DOHH2 (cell line): ENCODE measurements around the gene RGMA.

ENCODE experiments used
- H3F3A ChIP-seq: fragments of 200-600 bp; sonication (generic), shearing (Covaris generic); 2 replicates; pipeline ENCODE4 v1.6.0; 2016; ENCODE audit warnings: antibody characterized with exemption, mild to moderate bottlenecking; ENCODE audit not compliant: control insufficient read depth, insufficient read depth
- H3K27ac ChIP-seq: fragments of 200-600 bp; sonication (generic); 2 replicates; pipeline ENCODE4 v1.5.1; 2014; ENCODE audit warnings: low read depth, mild to moderate bottlenecking, low read length, moderate library complexity
- H3K27me3 ChIP-seq: fragments of 200-600 bp; sonication (generic); 2 replicates; pipeline ENCODE4 v1.6.1; 2014; ENCODE audit warnings: mild to moderate bottlenecking, low read length, mixed read lengths; ENCODE audit not compliant: control insufficient read depth
- H3K36me3 ChIP-seq: fragments of 200-600 bp; sonication (generic); 2 replicates; pipeline ENCODE4 v1.6.1; 2014; ENCODE audit warnings: mild to moderate bottlenecking, low read length, moderate library complexity, mixed read lengths; ENCODE audit not compliant: control insufficient read depth
- H3K4me1 ChIP-seq: fragments of 200-600 bp; sonication (generic); 2 replicates; pipeline ENCODE4 v1.6.1; 2014; ENCODE audit warnings: mild to moderate bottlenecking, low read length, mixed read lengths; ENCODE audit not compliant: control insufficient read depth
- H3K4me2 ChIP-seq: fragments of 200-600 bp; sonication (generic); 2 replicates; pipeline ENCODE4 v1.6.0; 2014; ENCODE audit warnings: mild to moderate bottlenecking, low read length, moderate library complexity
- H3K4me3 ChIP-seq: fragments of 200-600 bp; sonication (generic); 2 replicates; pipeline ENCODE4 v1.5.1; 2014; ENCODE audit warnings: mild to moderate bottlenecking, low read length, mixed read lengths
- H3K79me2 ChIP-seq: fragments of 200-600 bp; sonication (generic); 2 replicates; pipeline ENCODE4 v1.6.1; 2014; ENCODE audit warnings: mild to moderate bottlenecking, low read length, mixed read lengths; ENCODE audit not compliant: control insufficient read depth
- H3K9me2 ChIP-seq: fragments of 200-600 bp; sonication (generic); replicated peaks from 2 replicates; pipeline ENCODE4 v1.6.1; 2014; ENCODE audit warnings: mild to moderate bottlenecking, low read length, mixed read lengths; ENCODE audit not compliant: control insufficient read depth
- H3K9me3 ChIP-seq: fragments of 200-600 bp; sonication (generic); 2 replicates; pipeline ENCODE4 v1.6.1; 2014; ENCODE audit warnings: antibody characterized with exemption, low read length, mixed read lengths; ENCODE audit not compliant: control insufficient read depth, insufficient read depth
- H4K20me1 ChIP-seq: fragments of 200-600 bp; sonication (generic); 2 replicates; pipeline ENCODE4 v1.6.0; 2014; ENCODE audit warnings: low read depth, mild to moderate bottlenecking, antibody characterized with exemption, low read length, moderate library complexity; ENCODE audit not compliant: control insufficient read depth, insufficient read depth
- CTCF ChIP-seq: fragments of 200-600 bp; sonication (generic); IDR thresholded peaks from one replicate; pipeline ENCODE4 v1.5.1; 2014; ENCODE audit warnings: antibody characterized with exemption, mild to moderate bottlenecking, low read depth, low read length; ENCODE audit not compliant: poor library complexity, severe bottlenecking
- EZH2phosphoT487 ChIP-seq: fragments of 200-600 bp; sonication (generic); IDR thresholded peaks from 2 replicates; pipeline ENCODE4 v1.6.1; 2017; ENCODE audit warnings: borderline replicate concordance, mild to moderate bottlenecking, antibody characterized with exemption, low read length, moderate library complexity, mixed read lengths

The RGMA gene

GRCh38 chr15:93072411-93073394 is 16.3 kb downstream of the RGMA start:
- Histone ChIP-seq H3K36me3 (no peaks in the 10 kb centered on the region), H3F3A (no peaks in the 10 kb centered on the region), H3K27me3 (peaks cover 20% of the 10 kb centered on the region), H3K9me3 (no peaks in the 10 kb centered on the region), H3K4me1 (no peaks in the 10 kb centered on the region), H3K27ac (no peak overlapping the region), H3K9me2 (no peaks in the 10 kb centered on the region), H3K4me2 (no peak overlapping the region), H3K4me3 (no peak overlapping the region), H3K79me2 (no peaks in the 10 kb centered on the region), H4K20me1 (no peaks in the 10 kb centered on the region)
- no peak; the same call in 1 of the 2 replicates for TF ChIP-seq EZH2phosphoT487
- no peak for TF ChIP-seq CTCF

- no peaks in the 10 kb centered on the region for H3K4me1 ChIP-seq
- no peaks in the 10 kb centered on the region for H3K79me2 ChIP-seq
- TF ChIP-seq CTCF (no peak), EZH2phosphoT487 (no peak)
- no peaks in the 10 kb centered on the region for H3K36me3 ChIP-seq
- H3F3A ChIP-seq, result no peaks in the 10 kb centered on the region
- H3K27ac ChIP-seq, result no peak overlapping the region
- no peaks in the 10 kb centered on the region for H4K20me1 ChIP-seq
- peaks cover 20% of the 10 kb centered on the region for H3K27me3 ChIP-seq
- no peaks in the 10 kb centered on the region for H3K9me3 ChIP-seq
- H3K9me2 ChIP-seq, result no peaks in the 10 kb centered on the region
- no peak overlapping the region for H3K4me2 ChIP-seq
- H3K4me3 ChIP-seq, result no peak overlapping the region
Measured at GRCh38 chr15:93072011-93072410, 17.0 kb downstream of the RGMA start.

GRCh38 chr15:93071469-93071936 is 17.5 kb downstream of the RGMA start:
- Histone ChIP-seq H3K4me3 (no peak overlapping the region), H3K4me2 (no peak overlapping the region), H3K4me1 (no peaks in the 10 kb centered on the region)

More at GRCh38 chr15:93071469-93071936, 17.5 kb downstream of the RGMA start:
- Histone ChIP-seq H3K79me2 (no peaks in the 10 kb centered on the region), H3K27ac (no peak overlapping the region), H3F3A (no peaks in the 10 kb centered on the region), H4K20me1 (no peaks in the 10 kb centered on the region), H3K27me3 (peaks cover 20% of the 10 kb centered on the region), H3K9me2 (no peaks in the 10 kb centered on the region), H3K9me3 (no peaks in the 10 kb centered on the region), H3K36me3 (no peaks in the 10 kb centered on the region)
- TF ChIP-seq EZH2phosphoT487 (no peak), CTCF (no peak)
